Measurements from ENCODE around the gene SELL.
"Not testable (repeated sequence)": the region's sequence is repeated elsewhere in the genome, so short reads cannot be mapped to it uniquely, and the experiment has no call there.

Gene SELL

DNA sequence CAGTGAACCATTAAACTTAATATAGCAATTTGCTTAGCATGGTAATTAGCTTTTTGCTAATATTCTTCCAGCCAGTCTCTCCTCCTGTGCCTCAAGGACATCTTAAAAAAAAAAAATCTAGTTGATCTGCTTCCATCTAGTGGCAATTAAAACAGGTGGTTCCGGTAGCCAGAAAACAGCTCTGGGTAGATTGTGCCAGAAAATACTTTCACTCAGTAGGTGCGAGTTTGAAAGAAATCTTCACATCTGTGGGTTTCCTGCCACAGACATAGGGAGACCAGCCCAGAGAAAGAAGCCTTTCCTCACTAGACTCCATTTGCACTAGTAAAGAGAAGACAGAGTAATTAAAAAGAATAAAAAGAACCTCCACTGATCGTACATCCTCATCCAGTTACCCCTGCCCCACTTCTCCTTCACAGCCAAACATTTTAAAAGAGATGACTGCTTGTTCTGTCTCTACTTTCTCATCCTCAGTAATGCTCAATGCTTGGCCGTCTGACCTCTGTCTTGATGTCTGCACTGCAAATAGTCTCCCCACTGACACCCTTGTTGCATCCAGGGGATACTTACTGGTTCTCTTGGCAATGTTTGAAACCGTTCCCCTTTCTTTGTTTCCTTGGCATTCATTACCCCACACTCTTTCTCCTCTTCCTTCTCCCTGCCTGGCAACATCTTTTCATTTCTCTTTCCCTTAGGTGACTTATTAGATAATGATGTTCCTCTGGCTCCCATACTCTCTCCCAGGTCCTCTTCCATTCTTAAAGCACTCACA is 16.9 kb downstream of the SELL start:
- Mint-ChIP-seq H3K4me1 (ENCODE audit: low read depth) (peaks cover 97% of the 10 kb centered on the region), H3K4me3 (peak overlapping the region; percentile 22), H3K27me3 (no peaks in the 10 kb centered on the region), H3K27ac (peak overlapping the region; percentile 96), H3K36me3 (ENCODE audit: low read depth) (peaks cover 80% of the 10 kb centered on the region), H3K9me3 (no peaks in the 10 kb centered on the region)
- no peak for DNase-seq

DNA sequence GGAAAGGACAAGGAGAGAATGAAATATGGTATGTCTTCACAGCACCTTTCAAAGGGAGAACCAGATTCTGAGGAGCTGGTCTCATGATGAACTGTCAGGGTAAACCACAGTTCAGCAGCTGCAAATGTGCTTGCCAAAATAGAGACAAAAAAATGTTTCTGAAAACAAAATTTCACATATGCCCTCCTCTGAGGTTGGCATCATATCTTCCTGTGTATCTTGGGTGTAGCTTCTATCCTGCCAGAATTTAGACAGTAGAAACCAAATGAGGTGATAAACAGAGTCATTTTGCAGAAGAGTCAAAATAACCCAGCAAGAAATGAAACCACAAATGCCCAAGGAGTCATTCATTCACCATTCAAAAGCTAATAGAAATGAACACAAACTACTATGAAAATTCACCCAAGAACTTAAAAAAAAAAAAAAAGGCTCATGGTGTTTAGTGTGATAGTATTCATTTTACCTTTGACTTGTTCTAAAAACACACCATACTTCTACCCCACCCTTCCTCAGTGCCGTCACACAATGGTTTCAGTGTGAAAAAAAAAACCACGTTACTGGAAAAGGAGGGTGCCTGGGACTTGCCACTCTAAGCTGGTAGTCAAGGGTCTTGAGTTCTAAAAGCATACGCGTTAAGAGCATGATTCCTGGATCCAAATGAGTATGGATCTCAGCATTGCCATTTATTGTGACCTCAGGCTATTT is 18.5 kb downstream of the SELL start:
- no peaks in the 10 kb centered on the region for H3K9me3 Mint-ChIP-seq
- H3K4me1 Mint-ChIP-seq (ENCODE audit: low read depth) = peaks cover 94% of the 10 kb centered on the region
- H3K27ac Mint-ChIP-seq = peak overlapping the region; percentile 96
- DNase-seq = no peak
- no peaks in the 10 kb centered on the region for H3K27me3 Mint-ChIP-seq
- peaks cover 64% of the 10 kb centered on the region for H3K36me3 Mint-ChIP-seq (ENCODE audit: low read depth)
- peak overlapping the region; percentile 54 for H3K4me3 Mint-ChIP-seq

DNA sequence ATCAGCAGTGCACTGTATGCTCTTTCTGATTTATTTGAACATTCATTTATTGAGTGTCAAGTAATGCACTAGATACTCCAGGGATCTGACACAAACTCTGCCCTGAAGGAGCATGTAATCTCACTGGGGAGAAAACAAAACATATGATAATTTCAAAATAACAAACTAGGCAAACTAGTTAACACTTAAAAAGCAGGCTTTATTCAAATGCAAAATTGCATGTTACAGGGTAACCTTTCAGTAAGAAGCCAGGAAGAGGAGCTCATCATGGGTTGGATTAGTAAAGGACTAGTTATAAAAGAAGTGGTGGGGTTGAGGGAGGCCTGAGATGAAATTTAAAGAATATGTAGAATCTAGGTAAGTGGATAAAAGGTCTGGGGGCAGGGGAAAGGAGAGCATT is 20.9 kb downstream of the SELL start:
- no peaks in the 10 kb centered on the region for H3K9me3 Mint-ChIP-seq
- peak overlapping the region; percentile 94 for H3K27ac Mint-ChIP-seq
- H3K4me3 Mint-ChIP-seq = peak overlapping the region; percentile 44
- DNase-seq = no peak
- H3K4me1 Mint-ChIP-seq (ENCODE audit: low read depth) = peaks cover 72% of the 10 kb centered on the region
- no peaks in the 10 kb centered on the region for H3K27me3 Mint-ChIP-seq
- H3K36me3 Mint-ChIP-seq (ENCODE audit: low read depth) = peaks cover 42% of the 10 kb centered on the region

DNA sequence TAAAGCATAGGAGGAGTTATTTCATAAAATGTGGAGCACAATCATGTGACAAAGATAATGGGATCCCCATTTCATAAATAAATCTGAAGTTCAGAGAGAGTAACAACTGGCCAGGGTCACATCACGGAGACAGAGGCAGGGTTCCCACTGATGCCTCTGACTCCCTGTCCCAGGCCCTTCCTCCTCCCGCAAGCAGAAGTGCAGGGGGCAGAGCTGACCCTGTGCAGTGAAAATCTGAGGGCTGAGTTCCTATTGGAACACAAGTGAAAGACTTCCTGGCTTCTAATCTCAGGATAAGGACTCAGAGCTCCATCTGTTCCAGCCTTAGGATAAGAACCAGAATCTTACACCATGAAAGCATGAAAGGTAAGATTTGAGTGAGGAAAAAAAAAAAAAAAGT is 22.0 kb downstream of the SELL start:
- Mint-ChIP-seq H3K9me3 (no peaks in the 10 kb centered on the region), H3K4me1 (ENCODE audit: low read depth) (peaks cover 61% of the 10 kb centered on the region), H3K36me3 (ENCODE audit: low read depth) (peaks cover 31% of the 10 kb centered on the region), H3K4me3 (no peak overlapping the region), H3K27me3 (no peaks in the 10 kb centered on the region), H3K27ac (no peak overlapping the region)
- no peak for DNase-seq

DNA sequence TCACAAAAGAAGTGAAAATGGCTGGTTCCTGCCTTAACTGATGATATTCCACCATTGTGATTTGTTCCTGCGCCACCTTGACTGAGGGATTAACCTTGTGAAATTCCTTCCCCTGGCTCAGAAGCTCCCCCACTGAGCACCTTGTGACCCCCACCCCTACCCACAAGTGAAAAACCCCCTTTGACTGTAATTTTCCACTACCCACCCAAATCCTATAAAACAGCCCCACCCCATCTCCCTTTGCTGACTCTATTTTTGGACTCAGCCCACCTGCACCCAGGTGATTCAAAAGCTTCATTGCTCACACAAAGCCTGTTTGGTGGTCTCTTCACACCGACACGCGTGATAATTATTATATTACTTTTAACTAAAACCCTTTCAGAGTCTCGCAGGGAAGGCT is 23.0 kb downstream of the SELL start:
- not testable (repeated sequence) for H3K4me3 Mint-ChIP-seq

DNA sequence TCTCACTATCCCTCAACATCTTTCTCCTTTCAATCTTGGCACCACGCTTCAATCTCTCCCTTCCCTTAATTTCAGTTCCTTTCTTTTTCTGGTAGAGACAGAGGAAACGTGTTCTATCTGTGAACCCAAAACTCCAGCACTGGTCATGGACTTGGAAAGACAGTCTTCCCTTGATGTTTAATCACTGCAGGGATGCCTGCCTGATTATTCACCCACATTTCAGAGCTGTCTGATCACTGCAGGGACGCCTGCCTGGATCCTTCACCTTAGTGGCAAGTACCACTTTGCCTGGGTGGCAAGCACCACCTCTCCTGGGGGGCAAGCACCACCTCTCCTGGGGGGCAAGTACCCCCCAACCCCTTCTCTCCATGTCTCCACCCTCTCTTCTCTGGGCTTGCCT is 27.8 kb downstream of the SELL start:
- peaks cover 42% of the 10 kb centered on the region for H3K4me1 Mint-ChIP-seq (ENCODE audit: low read depth)
- H3K36me3 Mint-ChIP-seq (ENCODE audit: low read depth) = no peaks in the 10 kb centered on the region
- H3K9me3 Mint-ChIP-seq = no peaks in the 10 kb centered on the region
- no peak overlapping the region for H3K4me3 Mint-ChIP-seq
- H3K27me3 Mint-ChIP-seq = no peaks in the 10 kb centered on the region
- DNase-seq = no peak
- no peak overlapping the region for H3K27ac Mint-ChIP-seq

More for the DNA sequence above, 23.0 kb downstream of the SELL start:
- H3K27ac Mint-ChIP-seq, DNase-seq, H3K27me3 Mint-ChIP-seq, H3K9me3 Mint-ChIP-seq: not testable (repeated sequence)
- H3K36me3 Mint-ChIP-seq (ENCODE audit: low read depth) = peaks cover 21% of the 10 kb centered on the region
- H3K4me1 Mint-ChIP-seq (ENCODE audit: low read depth) = peaks cover 51% of the 10 kb centered on the region

DNA sequence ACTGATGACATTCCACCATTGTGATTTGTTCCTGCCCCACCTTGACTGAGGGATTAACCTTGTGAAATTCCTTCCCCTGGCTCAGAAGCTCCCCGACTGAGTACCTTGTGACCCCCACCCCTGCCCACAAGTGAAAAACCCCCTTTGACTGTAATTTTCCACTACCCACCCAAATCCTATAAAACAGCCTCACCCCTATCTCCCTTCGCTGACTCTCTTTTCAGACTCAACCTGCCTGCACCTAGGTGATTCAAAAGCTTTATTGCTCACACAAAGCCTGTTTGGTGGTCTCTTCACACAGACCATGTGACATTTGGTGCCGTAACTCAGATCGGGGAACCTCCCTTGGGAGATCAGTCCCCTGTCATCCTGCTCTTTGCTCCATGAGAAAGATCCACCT is 28.3 kb downstream of the SELL start:
- not testable (repeated sequence) for DNase-seq, H3K27ac Mint-ChIP-seq
- peaks cover 39% of the 10 kb centered on the region for H3K4me1 Mint-ChIP-seq (ENCODE audit: low read depth)

DNA sequence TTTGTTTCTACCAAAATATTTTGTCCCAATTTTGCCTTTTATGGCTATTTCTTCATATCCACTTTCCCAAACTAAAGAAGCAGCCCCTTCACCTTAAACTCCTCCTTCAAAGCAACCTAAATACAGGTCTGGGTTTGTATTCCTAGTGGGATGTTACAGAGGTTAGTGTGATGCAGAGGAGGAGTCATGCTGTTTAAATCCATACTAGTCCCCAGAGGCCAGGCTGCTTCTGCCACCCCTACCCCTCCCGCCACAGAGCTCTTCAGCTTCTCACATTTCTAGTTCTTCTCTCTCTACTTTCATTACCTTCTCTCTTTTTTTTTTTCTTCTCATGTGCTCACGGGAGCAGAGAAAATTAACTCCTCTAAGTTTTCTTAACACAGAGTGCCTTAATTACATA is 29.3 kb downstream of the SELL start:
- Mint-ChIP-seq H3K4me1 (ENCODE audit: low read depth) (peaks cover 48% of the 10 kb centered on the region), H3K27me3 (no peaks in the 10 kb centered on the region), H3K9me3 (no peaks in the 10 kb centered on the region), H3K36me3 (ENCODE audit: low read depth) (no peaks in the 10 kb centered on the region), H3K27ac (peak overlapping the region; percentile 92), H3K4me3 (peak overlapping the region; percentile 52)
- no peak for DNase-seq

More for the DNA sequence above, 28.3 kb downstream of the SELL start:
- H3K27me3 Mint-ChIP-seq; H3K4me3 Mint-ChIP-seq; H3K9me3 Mint-ChIP-seq; H3K36me3 Mint-ChIP-seq (ENCODE audit: low read depth): not testable (repeated sequence)

DNA sequence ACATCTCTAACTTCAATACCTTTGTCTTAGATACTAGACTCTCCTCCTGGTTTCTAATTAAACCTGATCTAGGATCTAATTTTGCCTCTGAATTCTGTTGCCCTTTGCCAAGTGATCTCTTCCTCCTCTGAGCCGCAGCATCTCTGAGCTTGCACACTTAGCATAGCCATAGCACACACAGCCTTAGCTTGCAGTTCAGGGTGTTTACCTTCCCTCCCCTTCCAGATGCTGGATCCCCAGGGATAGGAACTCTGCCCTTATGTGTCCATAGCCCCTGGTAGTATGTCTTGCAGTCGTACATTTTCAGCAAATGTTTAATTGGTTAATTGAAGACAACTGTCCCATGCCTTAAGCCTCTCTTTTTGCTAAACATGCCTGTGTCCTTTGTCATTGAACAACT is 30.3 kb downstream of the SELL start:
- Mint-ChIP-seq H3K27me3 (no peaks in the 10 kb centered on the region), H3K27ac (peak overlapping the region; percentile 92), H3K4me3 (peak overlapping the region; percentile 42), H3K9me3 (no peaks in the 10 kb centered on the region), H3K4me1 (ENCODE audit: low read depth) (peaks cover 57% of the 10 kb centered on the region), H3K36me3 (ENCODE audit: low read depth) (no peaks in the 10 kb centered on the region)
- DNase-seq = no peak

DNA sequence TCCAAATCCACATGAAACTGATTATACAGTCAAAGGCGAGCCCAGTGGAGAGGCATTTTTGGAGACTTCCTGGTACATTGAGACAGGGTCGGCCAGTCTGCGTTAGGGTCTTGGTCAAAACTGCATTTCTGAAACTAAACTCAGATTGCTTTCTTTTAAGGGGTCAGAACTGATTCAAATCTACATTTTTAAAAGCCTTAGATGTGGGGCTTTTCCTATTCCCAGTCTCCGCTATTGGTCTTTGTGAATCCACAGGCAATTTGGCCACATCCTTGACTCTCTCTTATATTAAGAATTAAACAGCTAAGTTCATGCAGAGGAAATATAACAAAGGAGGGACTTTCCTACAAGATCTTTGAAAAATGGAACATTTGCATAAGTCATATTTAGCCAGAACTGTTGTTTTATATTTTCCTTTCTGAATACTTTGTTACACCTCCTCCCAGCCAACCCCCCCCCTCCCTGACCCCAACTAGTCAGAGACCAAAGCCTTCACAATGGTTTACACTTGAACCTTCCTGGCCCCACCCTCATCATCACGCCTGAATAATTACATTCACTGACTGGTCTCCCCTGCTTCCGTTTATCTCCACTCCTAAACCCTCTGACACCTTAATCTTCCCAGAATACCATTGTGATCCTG is 30.9 kb downstream of the SELL start:
- Mint-ChIP-seq H3K4me1 (ENCODE audit: low read depth) (peaks cover 64% of the 10 kb centered on the region), H3K4me3 (peak overlapping the region; percentile 42), H3K9me3 (no peaks in the 10 kb centered on the region), H3K27ac (peak overlapping the region; percentile 92), H3K36me3 (ENCODE audit: low read depth) (no peaks in the 10 kb centered on the region), H3K27me3 (no peaks in the 10 kb centered on the region)
- no peak for DNase-seq

DNA sequence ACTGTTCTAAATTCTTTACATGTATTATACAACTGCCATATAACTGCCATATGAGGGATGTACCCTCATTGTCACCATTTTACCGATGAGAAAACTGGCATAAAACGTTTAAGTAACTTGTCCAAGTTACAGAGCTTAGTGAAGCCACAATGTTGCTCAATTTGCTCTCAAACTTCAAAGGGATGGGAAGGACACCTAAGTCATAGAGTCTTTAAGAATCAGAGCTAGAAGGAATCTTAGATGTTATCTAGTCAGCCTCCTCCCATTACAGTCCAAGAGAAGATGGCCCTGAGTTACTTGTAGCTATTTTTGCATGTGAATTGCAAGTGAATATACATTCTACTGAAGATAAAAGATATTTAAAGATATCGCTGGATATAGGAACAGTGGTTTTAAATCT is 31.7 kb downstream of the SELL start:
- no peak for DNase-seq
- H3K4me1 Mint-ChIP-seq (ENCODE audit: low read depth) = peaks cover 65% of the 10 kb centered on the region
- H3K9me3 Mint-ChIP-seq = no peaks in the 10 kb centered on the region
- peak overlapping the region; percentile 18 for H3K4me3 Mint-ChIP-seq
- H3K27ac Mint-ChIP-seq = peak overlapping the region; percentile 92
- no peaks in the 10 kb centered on the region for H3K27me3 Mint-ChIP-seq
- H3K36me3 Mint-ChIP-seq (ENCODE audit: low read depth) = no peaks in the 10 kb centered on the region

DNA sequence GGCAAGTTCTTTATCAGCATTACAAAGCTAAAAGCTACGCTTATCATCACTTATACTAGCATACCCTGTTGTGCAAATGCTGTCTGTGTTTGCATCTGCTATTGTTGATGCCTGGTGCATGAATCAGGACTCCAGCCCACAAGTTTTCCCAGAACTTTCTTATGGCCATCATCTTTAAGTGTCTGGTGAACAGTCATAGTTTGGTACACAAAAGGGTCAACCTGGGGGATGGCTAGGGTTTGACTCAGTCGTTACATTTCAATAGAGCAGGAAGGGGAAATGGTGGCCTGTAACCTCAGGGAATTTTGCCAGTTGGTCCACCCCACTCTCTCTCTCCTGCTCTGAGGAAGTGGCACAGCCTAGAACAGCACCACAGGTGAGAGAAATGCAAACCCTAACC is 35.4 kb downstream of the SELL start:
- no peaks in the 10 kb centered on the region for H3K27me3 Mint-ChIP-seq
- peak overlapping the region; percentile 58 for H3K27ac Mint-ChIP-seq
- H3K4me3 Mint-ChIP-seq = no peak overlapping the region
- H3K4me1 Mint-ChIP-seq (ENCODE audit: low read depth) = peaks cover 57% of the 10 kb centered on the region
- H3K9me3 Mint-ChIP-seq = peaks cover 7% of the 10 kb centered on the region
- no peak for DNase-seq
- no peaks in the 10 kb centered on the region for H3K36me3 Mint-ChIP-seq (ENCODE audit: low read depth)

DNA sequence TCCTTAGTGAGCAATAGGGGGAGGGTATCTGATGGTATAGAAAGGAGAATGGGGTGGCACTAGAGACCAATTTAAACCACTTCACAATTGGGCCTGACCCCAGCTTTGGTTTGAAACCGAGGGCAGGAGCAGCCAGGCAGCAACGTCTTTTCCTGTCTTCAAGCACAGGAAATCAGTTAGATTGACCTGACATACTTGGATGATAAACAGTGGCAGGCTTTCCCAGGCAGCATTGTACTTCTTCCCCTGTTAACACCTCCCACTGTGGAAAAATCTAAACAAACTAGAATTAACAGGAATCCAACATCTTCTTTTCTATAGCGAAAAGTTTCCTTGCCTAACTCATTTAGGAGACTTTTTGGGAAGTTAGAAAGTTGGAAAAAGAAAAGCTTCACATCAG is 40.6 kb downstream of the SELL start:
- Mint-ChIP-seq H3K4me1 (ENCODE audit: low read depth) (peaks cover 57% of the 10 kb centered on the region), H3K9me3 (peaks cover 17% of the 10 kb centered on the region), H3K27me3 (no peaks in the 10 kb centered on the region), H3K27ac (peak overlapping the region; percentile 59), H3K4me3 (no peak overlapping the region), H3K36me3 (ENCODE audit: low read depth) (peaks cover 28% of the 10 kb centered on the region)
- DNase-seq = no peak

DNA sequence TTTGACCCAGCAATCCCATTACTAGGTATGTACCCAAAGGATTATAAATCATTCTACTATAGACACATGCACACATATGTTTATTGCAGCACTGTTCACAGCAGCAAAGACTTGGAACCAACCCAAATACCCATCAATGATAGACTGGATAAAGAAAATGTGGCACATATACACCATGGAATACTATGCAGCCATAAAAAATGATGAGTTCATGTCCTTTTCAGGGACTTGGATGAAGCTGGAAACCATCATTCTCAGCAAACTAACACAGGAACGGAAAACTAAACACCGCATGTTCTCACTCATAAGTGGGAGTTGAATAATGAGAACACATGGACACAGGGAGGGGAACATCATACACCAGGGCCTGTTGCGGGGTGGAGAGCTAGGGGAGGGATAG is 41.2 kb downstream of the SELL start:
- Mint-ChIP-seq H3K36me3 (ENCODE audit: low read depth) (peaks cover 28% of the 10 kb centered on the region), H3K9me3 (peaks cover 17% of the 10 kb centered on the region), H3K4me1 (ENCODE audit: low read depth) (peaks cover 52% of the 10 kb centered on the region)
- not testable (repeated sequence) for H3K4me3 Mint-ChIP-seq, H3K27ac Mint-ChIP-seq, DNase-seq, H3K27me3 Mint-ChIP-seq

Measured in activated T-cell treated with anti-CD3 and anti-CD28 coated beads, Interleukin-2, amount 50 U/mL, for 24 hours (primary cell).